HCT116 (cell line): Measurements from ENCODE around the gene CTBP1. TPM values are rescaled to one million over a fixed set of nuclear protein-coding genes. Genes with fewer than 3 reads are reported as not detected.

ENCODE experiments used
- ATAC-seq: fragments of 200-7000 bp; cut with Tn5 transposase; 2 replicates; pipeline ENCODE4 v1.9.1; 2020; ENCODE audit warnings: mild to moderate bottlenecking, moderate library complexity
- BruUV-seq: library from RNA; stranded (reverse); fragments of 400-500 nt; replicated peaks from 2 replicates; lab custom pipeline; 2021; lab: Mats Ljungman, UMichigan
- CTCF ChIA-PET: fragments of 300-600 bp; sonication (Branson Sonifier 250); formaldehyde crosslinking; loops from one replicate; lab custom pipeline; 2021; ENCODE audit warnings: antibody characterized with exemption; lab: Charles Lee
- POLR2A ChIA-PET: fragments of 300-600, 350-600 bp; sonication (Branson Sonifier 250); formaldehyde crosslinking; loops from one replicate; lab custom pipeline; 2021; ENCODE audit warnings: antibody characterized with exemption; lab: Charles Lee
- RAD21 ChIA-PET, 2 experiments: fragments of 300-600 bp; sonication (Branson Sonifier 250); formaldehyde crosslinking; loops; one replicate each; lab custom pipeline; 2023; ENCODE audit warnings: low total read pairs in 2 of 2; ENCODE audit not compliant: uncharacterized antibody in 2 of 2, unreplicated experiment in 2 of 2, low non-redundant PET in 1 of 2; lab: Charles Lee
- DNase-seq: peaks from one replicate; pipeline ENCODE4 v3.0.0-alpha.2; 2010; ENCODE audit warnings: low read depth, low spot score
- H2AFZ ChIP-seq: fragments of 200-600 bp; shearing (Covaris generic), sonication (generic); 2 replicates; pipeline ENCODE4 v1.6.1; 2017; ENCODE audit warnings: low read depth, mixed run types, mixed read lengths, antibody characterized with exemption, low read length; ENCODE audit not compliant: poor library complexity, severe bottlenecking
- H3K27ac ChIP-seq: 2 replicates; pipeline ENCODE4 v1.5.1; 2012; ENCODE audit warnings: low read depth, low read length
- H3K27me3 ChIP-seq: fragments of 200-600 bp; sonication (generic); 2 replicates; pipeline ENCODE4 v1.6.1; 2016; ENCODE audit warnings: mixed run types, low read length, mixed read lengths; ENCODE audit not compliant: insufficient read depth
- H3K36me3 ChIP-seq, 2 experiments: fragments of 200-500 bp in 1 of 2; fragments of 200-600 bp in 1 of 2; sonication (Bioruptor generic) in 1 of 2; sonication (generic) in 1 of 2; 2 replicates each; pipeline versions ENCODE4 v1.5.1 to v1.6.1; 2014 to 2016; ENCODE audit warnings: low read length in 2 of 2, inconsistent platforms in 1 of 2, mixed read lengths in 1 of 2, mixed run types in 1 of 2; ENCODE audit not compliant: insufficient read depth in 2 of 2, control insufficient read depth in 1 of 2
- H3K4me1 ChIP-seq, 2 experiments: fragments of 200-600 bp in 1 of 2; sonication (generic) in 1 of 2; 2 replicates each; pipeline versions ENCODE4 v1.5.1 to v1.6.1; 2012 to 2017; ENCODE audit warnings: low read length in 2 of 2, inconsistent platforms in 1 of 2, mild to moderate bottlenecking in 1 of 2, mixed read lengths in 1 of 2, mixed run types in 1 of 2, moderate library complexity in 1 of 2; ENCODE audit not compliant: insufficient read depth in 2 of 2, control insufficient read depth in 1 of 2
- H3K4me2 ChIP-seq: fragments of 200-600 bp; sonication (generic); 2 replicates; pipeline ENCODE4 v1.6.1; 2017; ENCODE audit warnings: mixed run types, low read length, mixed read lengths
- H3K4me3 ChIP-seq, 2 experiments: fragments of 200-600 bp in 1 of 2; sonication (generic) in 1 of 2; replicated peaks in 1 of 2; 2 replicates each; pipeline ENCODE4 v1.5.1; 2011 to 2016; ENCODE audit warnings: low read length in 2 of 2, control low read depth in 1 of 2, low read depth in 1 of 2, mild to moderate bottlenecking in 1 of 2, mixed read lengths in 1 of 2, mixed run types in 1 of 2
- H3K79me2 ChIP-seq: fragments of 200-600 bp; sonication (generic); 2 replicates; pipeline ENCODE4 v1.6.1; 2017; ENCODE audit warnings: mild to moderate bottlenecking, mixed run types, low read length, moderate library complexity, mixed read lengths; ENCODE audit not compliant: insufficient read depth
- H3K9ac ChIP-seq: fragments of 200-600 bp; sonication (generic); 2 replicates; pipeline ENCODE4 v1.6.1; 2016; ENCODE audit warnings: low read length, mixed read lengths
- H3K9me2 ChIP-seq: fragments of 200-600 bp; sonication (generic), shearing (Covaris generic); 2 replicates; pipeline ENCODE4 v1.6.1; 2017; ENCODE audit warnings: mixed run types, mild to moderate bottlenecking, moderate library complexity; ENCODE audit not compliant: insufficient read depth
- H3K9me3 ChIP-seq, 2 experiments: fragments of 200-500 bp in 1 of 2; fragments of 200-600 bp in 1 of 2; sonication (Bioruptor generic) in 1 of 2; sonication (generic) in 1 of 2; 2 replicates each; pipeline ENCODE4 v1.6.1; 2014 to 2017; ENCODE audit warnings: low read length in 2 of 2, mixed read lengths in 2 of 2, inconsistent platforms in 1 of 2, low read depth in 1 of 2, mild to moderate bottlenecking in 1 of 2, mixed run types in 1 of 2, moderate library complexity in 1 of 2; ENCODE audit not compliant: control insufficient read depth in 1 of 2, insufficient read depth in 1 of 2
- H4K20me1 ChIP-seq: fragments of 200-600 bp; sonication (generic), shearing (Covaris generic); 2 replicates; pipeline ENCODE4 v1.6.1; 2017; ENCODE audit warnings: mixed run types, mild to moderate bottlenecking, moderate library complexity; ENCODE audit not compliant: insufficient read depth
- CEBPB ChIP-seq: IDR thresholded peaks from 2 replicates; pipeline ENCODE4 v1.6.1; 2012; ENCODE audit warnings: low read depth
- ELF1 ChIP-seq: IDR thresholded peaks from 2 replicates; pipeline ENCODE4 v1.6.1; 2012; ENCODE audit warnings: low read depth, borderline replicate concordance
- EZH2 ChIP-seq: fragments of 200-600 bp; sonication (generic); IDR thresholded peaks from 2 replicates; pipeline ENCODE4 v1.6.1; 2017; ENCODE audit warnings: antibody characterized with exemption, mixed run types
- FOSL1 ChIP-seq: IDR thresholded peaks from 2 replicates; pipeline ENCODE4 v1.6.1; 2012; ENCODE audit warnings: low read depth
- JUND ChIP-seq: IDR thresholded peaks from 2 replicates; pipeline ENCODE4 v1.6.1; 2012
- MAX ChIP-seq: IDR thresholded peaks from 2 replicates; pipeline ENCODE4 v1.6.1; 2012
- POLR2AphosphoS5 ChIP-seq: IDR thresholded peaks from 2 replicates; pipeline ENCODE4 v1.6.1; 2011; ENCODE audit warnings: mild to moderate bottlenecking, low read depth, low read length, moderate library complexity
- REST ChIP-seq: IDR thresholded peaks from 2 replicates; pipeline ENCODE4 v1.6.1; 2012; ENCODE audit warnings: low read depth
- intact Hi-C: fragments of 100-400 bp; cut with micrococcal nuclease; formaldehyde crosslinking; loops from 2 replicates; pipeline ENCODE4 v1.10.0; 2022
- total RNA-seq: library from RNA; stranded (reverse); gene quantifications from one replicate; pipeline ENCODE4 v1.2.1, GENCODE V29; 2021; ENCODE audit not compliant: unreplicated experiment

Gene CTBP1
- total RNA-seq, 1 experiment from 2014 or later, result 175 TPM

GRCh38 chr4:1222938-1223690 is 25.8 kb downstream of the CTBP1 start (continued):
- TF ChIP-seq REST (no peak), FOSL1 (no peak), EZH2 (no peak), MAX (no peak), POLR2AphosphoS5 (no peak)

- ChIA-PET RAD21 (no interaction called here), CTCF (no interaction called here), POLR2A (no interaction called here)
- no peaks in the 10 kb centered on the region for H3K9me2 ChIP-seq
- H3K27me3 ChIP-seq, result no peaks in the 10 kb centered on the region
- H3K4me3 ChIP-seq, result no peak overlapping the region
- no peak for ATAC-seq
- H3K4me1 ChIP-seq, result no peaks in the 10 kb centered on the region
- no peak overlapping the region for H3K27ac ChIP-seq
- H4K20me1 ChIP-seq, result no peaks in the 10 kb centered on the region
- H3K9me3 ChIP-seq, result no peaks in the 10 kb centered on the region
- H3K79me2 ChIP-seq, result peaks cover 14% of the 10 kb centered on the region; the same call in 1 of the 2 replicates
- peaks cover 32 to 33% of the 10 kb centered on the region in 2 experiments for H3K36me3 ChIP-seq
- no peak for DNase-seq
- H3K4me2 ChIP-seq, result no peak overlapping the region
- intact Hi-C loops, result no loop called here
- TF ChIP-seq JUND (no peak), ELF1 (no peak), CEBPB (no peak)
- no peak overlapping the region for H2AFZ ChIP-seq
- H3K9ac ChIP-seq, result no peak overlapping the region
- no TSS peak for BruUV-seq
Observed at GRCh38 chr4:1222036-1222789, 26.7 kb downstream of the CTBP1 start.
